H9 (cell line): ENCODE measurements around the gene LSMEM2. TPM values are rescaled to one million over a fixed set of nuclear protein-coding genes. Genes with fewer than 3 reads are reported as not detected.

ENCODE experiments used
- DNase-seq: peaks from one replicate; pipeline ENCODE4 v3.0.0-alpha.2; 2017
- H2AFZ ChIP-seq: one replicate; pipeline ENCODE4 v1.6.1; 2013; ENCODE audit warnings: mild to moderate bottlenecking, low read length, control low read depth, moderate library complexity
- H2AK5ac ChIP-seq: 2 replicates; pipeline ENCODE4 v1.6.1; 2013; ENCODE audit warnings: low read length, control low read depth, mixed read lengths; ENCODE audit not compliant: insufficient read length
- H2BK120ac ChIP-seq: one replicate; pipeline ENCODE4 v1.6.1; 2013; ENCODE audit warnings: low read depth, mild to moderate bottlenecking, low read length, control low read depth, inconsistent platforms; ENCODE audit not compliant: poor library complexity, severe bottlenecking
- H2BK12ac ChIP-seq: 2 replicates; pipeline ENCODE4 v1.6.1; 2013; ENCODE audit warnings: low read length, control low read depth, mixed read lengths, low read depth; ENCODE audit not compliant: insufficient read length
- H2BK15ac ChIP-seq: 2 replicates; pipeline ENCODE4 v1.6.1; 2013; ENCODE audit warnings: low read depth, low read length, control low read depth
- H2BK20ac ChIP-seq: one replicate; pipeline ENCODE4 v1.6.1; 2013; ENCODE audit warnings: low read depth, mild to moderate bottlenecking, low read length, control low read depth, inconsistent platforms; ENCODE audit not compliant: poor library complexity, severe bottlenecking
- H2BK5ac ChIP-seq: 2 replicates; pipeline ENCODE4 v1.6.1; 2013; ENCODE audit warnings: low read length, control low read depth, mixed read lengths; ENCODE audit not compliant: insufficient read length
- H3K14ac ChIP-seq: 2 replicates; pipeline ENCODE4 v1.6.1; 2013; ENCODE audit warnings: low read length, control low read depth; ENCODE audit not compliant: insufficient read depth
- H3K18ac ChIP-seq: 2 replicates; pipeline ENCODE4 v1.6.1; 2013; ENCODE audit warnings: low read depth, mild to moderate bottlenecking, mixed read lengths, low read length, control low read depth; ENCODE audit not compliant: insufficient read length
- H3K23ac ChIP-seq: 2 replicates; pipeline ENCODE4 v1.6.1; 2013; ENCODE audit warnings: low read length, control low read depth, mixed read lengths, low read depth; ENCODE audit not compliant: insufficient read length
- H3K23me2 ChIP-seq: 2 replicates; pipeline ENCODE4 v1.6.1; 2013; ENCODE audit warnings: low read depth, mild to moderate bottlenecking, mixed read lengths, low read length, control low read depth; ENCODE audit not compliant: insufficient read length, poor library complexity, severe bottlenecking
- H3K27ac ChIP-seq: 2 replicates; pipeline ENCODE4 v1.5.1; 2013; ENCODE audit warnings: low read length, control low read depth, mixed read lengths, low read depth; ENCODE audit not compliant: insufficient read length
- H3K27me3 ChIP-seq: 2 replicates; pipeline ENCODE4 v1.6.1; 2013; ENCODE audit warnings: low read length, control low read depth, inconsistent platforms; ENCODE audit not compliant: insufficient read depth
- H3K4ac ChIP-seq: 2 replicates; pipeline ENCODE4 v1.6.1; 2013; ENCODE audit warnings: low read depth, mild to moderate bottlenecking, control low read depth, inconsistent platforms, low read length, moderate library complexity
- H3K4me1 ChIP-seq: 2 replicates; pipeline ENCODE4 v1.6.1; 2013; ENCODE audit warnings: low read length, control low read depth, inconsistent platforms; ENCODE audit not compliant: insufficient read depth
- H3K4me2 ChIP-seq: 2 replicates; pipeline ENCODE4 v1.6.1; 2013; ENCODE audit warnings: low read length, control low read depth, mixed read lengths; ENCODE audit not compliant: insufficient read length, insufficient read depth
- H3K56ac ChIP-seq: 2 replicates; pipeline ENCODE4 v1.6.1; 2013; ENCODE audit warnings: low read depth, mild to moderate bottlenecking, mixed read lengths, low read length, control low read depth; ENCODE audit not compliant: insufficient read length
- H3K79me1 ChIP-seq: 2 replicates; pipeline ENCODE4 v1.6.1; 2013; ENCODE audit warnings: low read depth, mild to moderate bottlenecking, moderate library complexity, low read length, control low read depth, inconsistent platforms; ENCODE audit not compliant: insufficient read depth, poor library complexity, severe bottlenecking
- H3K79me2 ChIP-seq: 2 replicates; pipeline ENCODE4 v1.6.1; 2013; ENCODE audit warnings: low read length, control low read depth, inconsistent platforms; ENCODE audit not compliant: insufficient read depth
- H3K9ac ChIP-seq: 2 replicates; pipeline ENCODE4 v1.6.1; 2013; ENCODE audit warnings: low read length, control low read depth, mixed read lengths; ENCODE audit not compliant: insufficient read length; ENCODE audit errors: extremely low read depth
- H3K9me3 ChIP-seq: one replicate; pipeline ENCODE4 v1.6.1; 2013; ENCODE audit warnings: low read depth, low read length, inconsistent platforms; ENCODE audit not compliant: control insufficient read depth
- H3T11ph ChIP-seq: one replicate; pipeline ENCODE4 v1.6.1; 2013; ENCODE audit warnings: mild to moderate bottlenecking, low read length, control low read depth, inconsistent platforms
- H4K20me1 ChIP-seq: one replicate; pipeline ENCODE4 v1.6.1; 2013; ENCODE audit not compliant: control insufficient read depth, insufficient read length, insufficient read depth
- H4K5ac ChIP-seq: 2 replicates; pipeline ENCODE4 v1.6.1; 2013; ENCODE audit warnings: low read depth, mild to moderate bottlenecking, mixed read lengths, low read length, control low read depth; ENCODE audit not compliant: insufficient read length
- H4K8ac ChIP-seq: replicated peaks from 2 replicates; pipeline ENCODE4 v1.6.1; 2013; ENCODE audit warnings: low read length, control low read depth, mixed read lengths, low read depth; ENCODE audit not compliant: insufficient read length
- H4K91ac ChIP-seq: 2 replicates; pipeline ENCODE4 v1.6.1; 2013; ENCODE audit warnings: low read depth, mild to moderate bottlenecking, moderate library complexity, mixed read lengths, low read length, control low read depth; ENCODE audit not compliant: insufficient read length
- H3K27ac Mint-ChIP-seq, 3 experiments: 2 replicates in 2 of 3; 3 replicates in 1 of 3; pipeline ENCODE4 v1.8.0; 2020 to 2021; ENCODE audit warnings: mixed read lengths in 3 of 3, mild to moderate bottlenecking in 1 of 3, moderate library complexity in 1 of 3
- H3K27me3 Mint-ChIP-seq: 2 replicates; pipeline ENCODE4 v1.8.0; 2021; ENCODE audit warnings: low read depth, mild to moderate bottlenecking, moderate library complexity, mixed read lengths
- H3K36me3 Mint-ChIP-seq, 3 experiments: 2 replicates in 2 of 3; 3 replicates in 1 of 3; pipeline ENCODE4 v1.8.0; 2020 to 2021; ENCODE audit warnings: low read depth in 3 of 3, mixed read lengths in 3 of 3; ENCODE audit not compliant: insufficient read depth in 1 of 3
- H3K4me1 Mint-ChIP-seq, 2 experiments: 2 replicates each; pipeline ENCODE4 v1.8.0; 2020; ENCODE audit warnings: mixed read lengths in 2 of 2
- H3K4me3 Mint-ChIP-seq, 2 experiments: 2 replicates in 1 of 2; 3 replicates in 1 of 2; pipeline ENCODE4 v1.8.0; 2020 to 2021; ENCODE audit warnings: mild to moderate bottlenecking in 2 of 2, mixed read lengths in 2 of 2, moderate library complexity in 1 of 2
- H3K9me3 Mint-ChIP-seq, 2 experiments: 2 replicates in 1 of 2; 3 replicates in 1 of 2; pipeline ENCODE4 v1.8.0; 2020; ENCODE audit warnings: mild to moderate bottlenecking in 2 of 2, mixed read lengths in 2 of 2, moderate library complexity in 1 of 2
- WGBS: extraction: QIAGEN DNeasy Blood & Tissue Kit; methylation state at CpG from one replicate; pipeline ENCODE4 v1.1.7; 2013; ENCODE audit warnings: missing lambda C conversion rate, low lambda C conversion rate, mixed read lengths; ENCODE audit not compliant: insufficient read length; ENCODE audit errors: extremely low coverage; 5-methylcytosine and 5-hydroxymethylcytosine counted together
- total RNA-seq: library from RNA; stranded (reverse); gene quantifications from 2 replicates; pipeline ENCODE4 v1.2.1, GENCODE V29; 2021
- TF ChIP-seq, protein P1 (sequence below): fragments of 200-600 bp; sonication (generic); conservative IDR thresholded peaks from 3 replicates; pipeline ENCODE4 v1.8.0; 2021; ENCODE audit warnings: antibody characterized with exemption, mild to moderate bottlenecking

Gene LSMEM2
- total RNA-seq, 1 experiment from 2014 or later: 0.50 TPM

DNA sequence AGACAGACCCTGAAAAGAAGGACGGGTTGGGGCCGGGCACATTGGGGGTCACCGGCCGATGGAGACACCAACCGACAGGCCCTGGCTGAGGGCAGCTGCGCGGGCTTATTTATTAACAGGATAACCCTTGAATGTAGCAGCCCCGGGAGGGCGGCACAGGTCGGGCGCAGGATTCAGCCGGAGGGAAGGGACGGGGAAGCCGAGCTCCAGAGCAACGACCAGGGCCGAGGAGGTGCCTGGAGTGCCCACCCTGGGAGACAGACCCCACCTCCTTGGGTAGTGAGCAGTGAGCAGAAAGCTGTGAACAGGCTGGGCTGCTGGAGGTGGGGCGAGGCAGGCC, 2.2 kb upstream of the LSMEM2 start:
- Histone ChIP-seq H3K14ac (no peak overlapping the region), H2AK5ac (no peak overlapping the region), H3K56ac (no peak overlapping the region), H3K27ac (no peak overlapping the region), H3K23ac (no peak overlapping the region), H3K79me2 (no peaks in the 10 kb centered on the region), H2BK12ac (no peak overlapping the region), H2BK5ac (no peak overlapping the region), H4K5ac (no peak overlapping the region), H4K8ac (no peak overlapping the region), H2BK15ac (no peak overlapping the region), H3T11ph (no peak overlapping the region), H3K79me1 (no peaks in the 10 kb centered on the region), H3K4me1 (no peaks in the 10 kb centered on the region), H2AFZ (no peak overlapping the region), H3K4me2 (no peak overlapping the region), H3K23me2 (peaks cover 10% of the 10 kb centered on the region), H3K18ac (no peak overlapping the region), H2BK120ac (no peak overlapping the region), H4K91ac (no peak overlapping the region), H3K9me3 (no peaks in the 10 kb centered on the region), H3K9ac (no peak overlapping the region), H3K4ac (no peak overlapping the region), H4K20me1 (no peaks in the 10 kb centered on the region), H3K27me3 (peaks cover 16% of the 10 kb centered on the region; the same call in 1 of the 2 replicates), H2BK20ac (no peak overlapping the region)
- H3K4me1 Mint-ChIP-seq: peaks cover 22 to 30% of the 10 kb centered on the region in 2 experiments
- no peak for DNase-seq
- TF ChIP-seq, protein P1, sequence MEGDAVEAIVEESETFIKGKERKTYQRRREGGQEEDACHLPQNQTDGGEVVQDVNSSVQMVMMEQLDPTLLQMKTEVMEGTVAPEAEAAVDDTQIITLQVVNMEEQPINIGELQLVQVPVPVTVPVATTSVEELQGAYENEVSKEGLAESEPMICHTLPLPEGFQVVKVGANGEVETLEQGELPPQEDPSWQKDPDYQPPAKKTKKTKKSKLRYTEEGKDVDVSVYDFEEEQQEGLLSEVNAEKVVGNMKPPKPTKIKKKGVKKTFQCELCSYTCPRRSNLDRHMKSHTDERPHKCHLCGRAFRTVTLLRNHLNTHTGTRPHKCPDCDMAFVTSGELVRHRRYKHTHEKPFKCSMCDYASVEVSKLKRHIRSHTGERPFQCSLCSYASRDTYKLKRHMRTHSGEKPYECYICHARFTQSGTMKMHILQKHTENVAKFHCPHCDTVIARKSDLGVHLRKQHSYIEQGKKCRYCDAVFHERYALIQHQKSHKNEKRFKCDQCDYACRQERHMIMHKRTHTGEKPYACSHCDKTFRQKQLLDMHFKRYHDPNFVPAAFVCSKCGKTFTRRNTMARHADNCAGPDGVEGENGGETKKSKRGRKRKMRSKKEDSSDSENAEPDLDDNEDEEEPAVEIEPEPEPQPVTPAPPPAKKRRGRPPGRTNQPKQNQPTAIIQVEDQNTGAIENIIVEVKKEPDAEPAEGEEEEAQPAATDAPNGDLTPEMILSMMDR: no peak
- no peaks in the 10 kb centered on the region; a peak in 1 of 5 replicates for H3K9me3 Mint-ChIP-seq
- H3K36me3 Mint-ChIP-seq: no peaks in the 10 kb centered on the region; a peak in 1 of 7 replicates
- no peak overlapping the region for H3K4me3 Mint-ChIP-seq
- WGBS: no CpG with 5 or more reads among the region's 17 CpGs
- H3K27ac Mint-ChIP-seq: no peak overlapping the region
- peaks cover 57% of the 10 kb centered on the region for H3K27me3 Mint-ChIP-seq
